ENCODE results near the gene DYRK1A.

GRCh38 chr21:37538971-37539590, 172.5 kb downstream of the DYRK1A start:
- TF ChIP-seq TAF1 (IDR thresholded peaks at IDR 0.05; ENCODE audit: low read depth, low read length) (no peak), POLR2A (IDR thresholded peaks at IDR 0.05; ENCODE audit: low read depth, low read length) (no peak), POLR2AphosphoS5 (IDR thresholded peaks at IDR 0.05; ENCODE audit: low read depth, low read length) (no peak), POU2F2 (IDR thresholded peaks at IDR 0.05; ENCODE audit: low read depth, low read length) (no peak)

All from GM12891 (cell line).